DMS 273 (cell line): ENCODE measurements around the gene SVOPL.

ENCODE experiments used
- DNase-seq: peaks from one replicate; lab custom pipeline; 2025; ENCODE audit not compliant: unreplicated experiment; lab: John Stamatoyannopoulos, UW

The SVOPL gene

GRCh38 chr7:138610671-138611170 lies 90.4 kb downstream of the SVOPL start:
- DNase-seq = no peak

- DNase-seq = no peak
These were observed 92.9 kb downstream of the SVOPL start for GRCh38 chr7:138608275-138608674.

GRCh38 chr7:138607216-138608126 lies 93.7 kb downstream of the SVOPL start:
- DNase-seq = no peak

- no peak for DNase-seq
These were observed 94.9 kb downstream of the SVOPL start for GRCh38 chr7:138606236-138606635.

- no peak for DNase-seq
These were observed 97.4 kb downstream of the SVOPL start for GRCh38 chr7:138603549-138604318.

- no peak for DNase-seq
These were observed 98.7 kb downstream of the SVOPL start for GRCh38 chr7:138602451-138602850.

- no peak for DNase-seq
These were observed 105.7 kb downstream of the SVOPL start for GRCh38 chr7:138595454-138595853.

- no peak for DNase-seq
These were observed 111.0 kb downstream of the SVOPL start for GRCh38 chr7:138590154-138590553.

- DNase-seq = no peak
These were observed 112.2 kb downstream of the SVOPL start for GRCh38 chr7:138588986-138589385.

- DNase-seq = no peak
These were observed 113.7 kb downstream of the SVOPL start for GRCh38 chr7:138587485-138587884.

GRCh38 chr7:138585283-138585993 lies 115.7 kb downstream of the SVOPL start:
- DNase-seq = no peak

GRCh38 chr7:138584696-138585095 lies 116.5 kb downstream of the SVOPL start:
- no peak for DNase-seq

GRCh38 chr7:138584283-138584682 lies 116.9 kb downstream of the SVOPL start:
- no peak for DNase-seq

GRCh38 chr7:138581065-138581464 lies 120.1 kb downstream of the SVOPL start:
- DNase-seq = no peak

- DNase-seq = no peak
These were observed 121.5 kb downstream of the SVOPL start for GRCh38 chr7:138579671-138580070.

- DNase-seq = no peak
These were observed 122.0 kb downstream of the SVOPL start for GRCh38 chr7:138579136-138579535.

- no peak for DNase-seq
These were observed 125.2 kb downstream of the SVOPL start for GRCh38 chr7:138575897-138576428.

GRCh38 chr7:138573741-138574140 lies 127.4 kb downstream of the SVOPL start:
- DNase-seq = no peak

- DNase-seq = no peak
These were observed 130.4 kb downstream of the SVOPL start for GRCh38 chr7:138570715-138571114.

GRCh38 chr7:138569418-138569817 lies 131.7 kb downstream of the SVOPL start:
- no peak for DNase-seq

GRCh38 chr7:138568655-138569054 lies 132.5 kb downstream of the SVOPL start:
- DNase-seq = no peak
